NCI-H69 (cell line): ENCODE results near the gene LRFN4.

ENCODE experiments used
- DNase-seq: peaks from one replicate; lab custom pipeline; 2025; lab: John Stamatoyannopoulos, UW

The LRFN4 gene

GRCh38 chr11:66845143-66845875 is 11.6 kb upstream of the LRFN4 start:
- no peak for DNase-seq

DNA sequence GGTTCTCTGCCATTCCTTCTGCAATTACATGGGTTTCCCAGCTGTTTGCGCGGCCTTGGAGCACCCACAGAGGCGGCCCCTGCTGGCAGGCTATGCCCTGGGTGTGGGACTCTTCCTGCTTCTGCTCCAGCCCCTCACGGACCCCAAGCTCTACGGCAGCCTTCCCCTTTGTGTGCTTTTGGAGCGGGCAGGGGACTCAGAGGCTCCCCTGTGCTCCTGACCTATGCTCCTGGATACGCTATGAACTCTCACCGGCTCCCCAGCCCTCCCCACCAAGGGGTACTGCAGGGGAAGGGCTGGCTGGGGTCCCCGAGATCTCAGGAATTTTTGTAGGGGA is 11.0 kb upstream of the LRFN4 start:
- DNase-seq: no peak

DNA sequence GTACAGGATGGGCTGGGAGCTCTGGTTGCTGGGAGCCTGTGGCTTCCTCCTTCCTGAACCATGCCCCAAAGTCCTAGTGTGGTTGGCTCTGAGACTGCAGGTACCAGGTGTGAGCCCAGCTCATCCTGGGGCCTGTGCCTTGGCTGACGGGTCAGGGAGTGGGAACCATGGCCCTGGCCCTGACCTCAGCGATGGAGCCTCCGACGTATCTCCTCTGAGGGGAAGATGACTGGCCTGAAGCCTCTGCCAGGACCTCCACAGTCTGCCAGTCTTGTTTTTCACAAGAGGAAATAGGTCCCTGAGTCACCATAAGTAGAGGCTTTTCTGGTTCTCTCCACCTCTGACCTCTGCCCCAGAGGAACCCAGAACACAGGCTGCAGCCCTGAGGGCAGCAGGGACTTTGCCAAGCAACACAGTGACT is 10.2 kb upstream of the LRFN4 start:
- no peak for DNase-seq

DNA sequence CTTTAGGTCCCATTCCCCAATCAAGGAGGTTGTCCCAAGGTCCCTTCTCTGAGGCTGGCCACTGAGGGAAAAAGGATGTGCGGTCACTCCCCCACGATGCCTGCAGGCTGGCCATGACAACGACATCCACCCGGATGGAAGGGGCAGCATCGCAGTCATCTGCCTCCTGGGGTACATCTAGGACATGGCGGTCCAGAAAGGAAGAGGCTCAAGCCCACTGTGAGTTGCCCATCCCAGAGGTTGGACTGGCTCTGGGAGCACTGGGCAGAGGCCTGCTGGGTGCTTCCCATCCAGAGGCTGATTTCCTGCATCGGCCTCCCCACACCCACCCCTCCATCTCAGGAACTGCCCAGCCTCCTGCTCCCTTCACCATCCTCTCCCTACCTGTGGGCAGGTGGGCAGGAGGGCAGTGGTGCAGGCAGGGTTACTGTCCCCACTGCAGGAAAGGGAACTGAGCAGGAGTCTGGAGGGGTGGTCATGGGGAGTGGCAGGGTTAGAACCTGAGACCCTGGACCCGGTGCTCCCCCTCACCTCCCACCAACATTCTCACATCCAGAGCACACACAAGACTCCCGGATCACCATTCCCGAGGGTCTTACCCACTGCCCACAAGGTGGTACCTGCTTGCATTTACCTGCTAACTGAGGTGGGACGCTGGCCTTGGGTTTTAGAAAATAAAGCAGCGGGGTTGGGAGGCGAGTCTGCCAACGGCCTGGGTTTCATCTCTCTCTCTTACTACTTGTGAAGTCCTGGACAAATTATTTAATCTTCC is 9.2 kb upstream of the LRFN4 start:
- DNase-seq: no peak

DNA sequence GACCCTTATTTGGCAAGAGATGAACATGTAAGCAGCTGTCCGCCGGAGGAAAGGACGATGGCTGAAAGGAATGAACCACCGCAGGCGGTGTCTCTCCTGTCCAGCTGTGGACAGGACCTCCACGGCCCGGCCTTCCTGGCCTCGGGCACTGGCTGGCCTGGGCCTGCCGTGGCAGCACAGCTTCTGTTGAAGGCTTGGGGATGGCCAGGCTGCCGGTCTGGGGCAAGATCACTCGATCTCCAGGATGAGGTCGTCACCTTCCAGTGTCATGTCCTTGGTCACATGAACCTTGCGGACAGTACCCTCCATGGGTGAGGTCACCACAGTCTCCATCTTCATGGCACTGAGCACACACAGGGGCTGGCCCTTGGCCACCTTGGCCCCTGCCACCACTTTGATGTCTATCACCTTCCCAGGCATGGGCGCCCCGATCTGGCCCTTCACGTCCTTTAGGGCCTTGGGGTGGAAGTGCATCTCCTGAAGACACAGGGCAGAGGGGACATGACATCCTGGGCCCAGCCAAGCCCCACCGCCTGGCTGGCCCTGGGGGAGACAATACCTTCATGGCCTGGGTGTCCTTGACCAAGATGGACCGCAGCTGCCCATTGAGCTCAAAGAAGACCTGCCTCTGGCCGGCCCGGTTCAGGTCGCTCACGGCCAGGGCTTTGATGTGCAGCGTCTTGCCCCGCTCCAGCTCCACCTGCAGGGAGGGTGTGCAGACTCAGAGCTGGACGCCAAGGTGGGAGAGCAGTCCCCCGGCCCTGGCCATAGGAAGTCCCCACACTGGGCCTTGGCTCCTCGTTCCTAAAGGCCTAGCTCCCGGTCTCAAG is 8.0 kb upstream of the LRFN4 start:
- DNase-seq: no peak

GRCh38 chr11:66849501-66850234 is 7.2 kb upstream of the LRFN4 start:
- no peak for DNase-seq

DNA sequence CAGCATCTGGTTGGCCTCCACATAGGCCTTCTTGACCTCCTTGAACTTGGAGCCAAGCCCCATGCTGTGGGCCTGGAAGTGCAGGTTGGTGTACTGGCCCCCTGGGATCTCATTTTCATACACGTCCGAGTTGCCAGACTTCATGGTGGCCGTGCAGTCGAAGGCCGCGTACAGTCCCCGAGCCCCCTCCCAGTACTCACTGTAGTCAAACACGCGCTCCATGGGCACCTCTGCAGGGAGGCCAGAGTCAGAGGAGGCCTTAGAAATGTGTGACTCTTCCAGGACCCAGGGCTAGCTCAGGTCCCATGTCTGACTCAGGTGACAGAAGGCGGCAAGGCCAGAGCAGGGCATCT is 6.7 kb upstream of the LRFN4 start:
- DNase-seq: no peak

- no peak for DNase-seq
Measured at GRCh38 chr11:66850588-66851238, 6.2 kb upstream of the LRFN4 start.

DNA sequence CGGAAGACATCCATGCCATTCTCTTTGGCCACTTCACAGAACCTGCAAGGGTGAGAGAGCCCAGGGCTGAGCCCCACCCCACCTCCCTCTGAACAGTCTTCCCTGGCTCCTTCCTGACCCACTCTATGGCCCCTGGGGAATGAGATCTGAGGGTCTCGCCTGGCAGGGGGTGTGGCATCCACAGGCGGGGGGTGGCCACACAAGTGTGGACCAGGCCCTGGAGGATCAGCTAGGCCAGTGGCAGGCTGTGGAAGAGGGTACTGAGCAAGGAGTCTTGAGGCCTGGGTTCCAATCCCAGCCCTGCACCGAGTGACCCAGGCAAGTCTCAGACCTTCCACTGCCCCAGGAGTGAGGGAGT is 5.6 kb upstream of the LRFN4 start:
- no peak for DNase-seq

DNA sequence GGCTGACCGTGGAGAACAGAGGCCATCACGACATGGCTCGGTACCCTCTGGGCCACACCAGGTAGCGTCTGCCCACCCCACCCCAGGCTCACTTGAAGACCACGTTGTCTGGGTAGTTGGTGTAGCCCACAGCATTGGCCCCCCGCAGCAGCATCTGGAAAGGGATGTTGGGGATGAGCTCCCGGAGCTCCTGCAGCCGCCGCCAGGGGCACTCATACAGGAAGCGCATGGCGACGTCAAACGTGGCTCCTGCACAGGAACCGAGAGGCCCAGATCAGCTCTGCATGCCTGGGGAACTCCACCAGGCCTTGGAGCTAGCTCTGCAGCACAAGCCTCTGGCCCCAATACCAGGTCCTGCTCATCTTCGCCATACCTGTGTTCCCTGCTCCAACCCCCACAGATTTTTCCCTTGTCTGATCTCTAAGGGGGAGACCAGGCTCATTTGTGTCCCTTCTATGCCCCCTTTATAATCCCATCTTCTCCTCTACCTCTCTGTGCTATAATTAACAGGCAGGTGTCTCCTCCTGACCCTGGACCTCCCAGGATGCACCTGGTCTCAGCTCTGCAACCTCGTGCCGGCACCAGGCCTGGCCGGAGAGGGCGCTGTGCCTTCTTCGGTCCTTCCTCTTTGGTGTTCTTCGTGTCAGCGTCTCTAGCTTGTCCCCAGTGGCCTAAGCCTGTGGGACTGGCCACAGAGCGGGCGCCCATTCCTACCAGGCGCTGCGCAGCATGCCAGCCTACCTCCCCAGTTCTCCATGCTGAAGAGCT is 5.0 kb upstream of the LRFN4 start:
- DNase-seq: peak; percentile 51

- DNase-seq: no peak
Measured at GRCh38 chr11:66852466-66853241, 4.2 kb upstream of the LRFN4 start.

DNA sequence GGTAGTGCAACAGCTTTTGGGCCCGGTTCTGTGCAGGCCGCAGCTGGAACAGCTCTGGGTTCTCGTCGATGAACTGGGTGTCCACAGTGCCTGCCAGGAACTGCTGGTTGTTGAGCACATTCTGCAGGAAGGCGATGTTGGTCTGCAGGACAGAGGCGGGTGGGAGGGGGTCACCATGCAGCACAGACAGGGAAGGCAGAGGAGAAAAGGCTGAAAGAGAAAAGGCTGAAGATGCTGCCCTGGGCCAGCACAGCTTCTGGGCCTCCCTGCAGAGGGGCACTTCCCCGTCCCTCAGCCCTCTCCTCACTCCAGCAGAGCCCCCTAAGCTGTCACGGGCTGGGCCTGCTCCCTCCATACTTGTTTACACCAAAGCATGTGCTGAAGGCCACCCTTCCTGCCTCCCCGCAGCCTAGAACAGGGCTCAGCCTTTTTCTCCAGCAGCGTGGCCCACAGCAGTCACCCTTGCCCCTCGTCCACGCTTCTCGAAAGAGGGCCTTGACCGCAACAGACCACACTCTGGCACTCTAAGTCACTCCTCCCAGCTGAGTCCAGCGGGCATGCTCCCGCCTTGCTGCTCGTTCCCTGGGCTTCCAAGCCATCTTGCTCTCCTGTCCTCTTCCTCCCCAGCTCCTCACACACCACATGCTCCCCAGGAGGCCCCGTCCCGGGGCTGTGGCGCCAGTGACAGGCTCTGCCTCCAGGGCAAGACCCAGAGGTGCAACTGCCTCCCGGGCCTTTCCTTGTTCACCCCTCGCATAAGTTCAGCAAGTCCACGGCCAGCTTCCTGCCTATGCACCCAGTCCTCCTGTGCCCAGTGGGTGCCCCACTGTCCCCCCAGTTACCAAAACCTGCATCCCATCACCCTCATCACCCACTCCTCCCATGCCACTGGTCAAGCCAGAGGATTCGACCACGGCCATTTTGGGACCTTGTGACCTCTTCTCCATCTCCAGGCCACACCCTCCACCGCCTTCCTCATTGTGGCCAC is 3.3 kb upstream of the LRFN4 start:
- DNase-seq: no peak

- DNase-seq: no peak
Measured at GRCh38 chr11:66854231-66854661, 2.6 kb upstream of the LRFN4 start.

DNA sequence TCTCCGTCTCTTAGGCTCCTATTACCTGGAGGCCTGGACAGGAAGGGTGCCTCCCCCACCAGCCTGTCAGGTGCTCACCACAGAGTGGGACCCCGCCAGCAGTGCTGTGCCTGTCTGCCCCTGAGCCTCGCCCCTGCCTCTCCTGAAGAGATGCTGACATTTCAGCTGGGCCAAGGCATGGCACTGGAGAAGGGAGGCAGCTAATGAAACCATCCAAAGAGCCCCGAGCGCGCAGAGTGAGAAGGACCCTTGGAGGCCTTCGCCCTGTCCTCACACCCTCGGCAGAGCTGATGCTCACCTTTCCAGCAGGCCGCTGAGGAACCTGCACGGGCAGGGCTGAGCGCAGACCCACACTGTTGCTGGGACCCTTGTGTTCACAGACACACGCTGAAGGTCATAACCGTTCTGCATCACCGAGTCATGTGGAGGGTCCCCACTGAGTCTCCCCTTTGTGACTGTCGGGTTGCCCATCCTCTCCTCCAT is 2.1 kb upstream of the LRFN4 start:
- DNase-seq: no peak

- DNase-seq: peak; percentile 99
Measured at GRCh38 chr11:66855574-66856495, 1.0 kb upstream of the LRFN4 start.

DNA sequence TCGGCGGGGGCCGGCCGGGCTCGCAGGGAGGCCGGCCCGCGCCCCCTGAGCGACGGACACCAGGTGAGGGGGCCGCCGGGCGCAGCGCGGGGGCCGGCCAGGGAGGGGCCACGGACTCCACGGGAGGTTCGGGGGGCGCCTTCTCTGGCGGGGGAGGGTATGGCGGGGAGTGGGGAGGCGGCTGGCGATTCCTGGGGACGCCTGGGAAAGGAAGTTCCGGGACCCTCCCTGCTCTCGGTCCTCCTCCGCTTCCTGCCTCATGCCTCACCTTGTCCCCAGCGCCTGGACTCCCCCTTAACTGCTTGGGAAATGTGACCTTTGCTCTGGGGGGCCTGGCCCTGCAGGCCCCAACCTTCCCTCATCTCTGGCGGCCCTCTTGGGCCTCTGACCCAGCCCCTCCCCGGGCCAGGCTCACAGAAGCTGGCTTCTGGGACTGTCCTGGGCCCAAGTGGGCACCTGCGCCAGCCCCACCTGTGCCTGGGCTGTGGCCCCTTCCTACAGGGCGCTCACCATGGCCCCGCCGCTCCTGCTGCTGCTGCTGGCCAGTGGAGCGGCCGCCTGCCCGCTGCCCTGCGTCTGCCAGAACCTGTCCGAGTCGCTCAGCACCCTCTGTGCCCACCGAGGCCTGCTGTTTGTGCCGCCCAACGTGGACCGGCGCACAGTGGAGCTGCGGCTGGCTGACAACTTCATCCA is 516 bp downstream of the LRFN4 start:
- DNase-seq: peak; percentile 59

GRCh38 chr11:66857927-66858185 is 992 bp downstream of the LRFN4 start:
- no peak for DNase-seq
